ENCODE data around the gene ZNF790.

The ZNF790 gene

GRCh38 chr19:36772311-36773222, 65.6 kb downstream of the ZNF790 start, which contains the start of gene ZNF850:
Gene ZNF850, minus strand, starts transcription at chr19:36772807. Its CDS starts 10,201 bp downstream, at chr19:36762606.
- DNase-seq (ENCODE audit: low read depth in 2 of 2), result peak; percentile 91 to 92

GRCh38 chr19:36771261-36772231, 66.6 kb downstream of the ZNF790 start:
- DNase-seq (ENCODE audit: low read depth in 2 of 2), result no peak

All from stimulated activated CD4-positive, alpha-beta T cell treated with anti-CD3 and anti-CD28 coated beads, Interleukin-1b, Interleukin-23, amount 100 ng/mL, for 4 hours (primary cell).